HepG2 (cell line): ENCODE results near the gene RPH3AL. TPM values are rescaled to one million over a fixed set of nuclear protein-coding genes. Genes with fewer than 3 reads are reported as not detected.

ENCODE experiments used
- CEBPB ChIP-seq: IDR thresholded peaks from 2 replicates; pipeline ENCODE4 v1.6.1; 2011; ENCODE audit warnings: low read depth, low read length, improper control_type of control experiment, borderline replicate concordance
- CEBPG ChIP-seq: IDR thresholded peaks from 2 replicates; pipeline ENCODE4 v1.6.1; 2016
- FOXA1 ChIP-seq, 2 experiments: fragments of 450-650 bp in 1 of 2; sonication (generic) in 1 of 2; formaldehyde crosslinking in 1 of 2; IDR thresholded peaks; 2 replicates each; pipeline versions ENCODE4 v1.4.0 to v1.6.1; 2016 to 2020; ENCODE audit warnings: missing genetic modification reagents in 1 of 2
- FOXK1 ChIP-seq: sonication (generic); formaldehyde crosslinking; IDR thresholded peaks from 2 replicates; pipeline ENCODE4 v1.4.0; 2020; ENCODE audit warnings: low read depth, missing genetic modification reagents, borderline replicate concordance
- KLF6 ChIP-seq: IDR thresholded peaks from 2 replicates; pipeline ENCODE4 v1.8.0; 2016; ENCODE audit warnings: missing biosample characterization, missing genetic modification reagents
- KLF9 ChIP-seq: IDR thresholded peaks from 2 replicates; pipeline ENCODE4 v1.6.1; 2016; ENCODE audit warnings: low read depth
- LCORL ChIP-seq, 2 experiments: fragments of 450-650 bp in 1 of 2; sonication (generic) in 1 of 2; formaldehyde crosslinking in 1 of 2; IDR thresholded peaks; 2 replicates each; pipeline versions ENCODE4 v1.5.0 to v1.6.1; 2017 to 2020; ENCODE audit warnings: antibody characterized with exemption in 1 of 2, missing genetic modification reagents in 1 of 2
- MTA1 ChIP-seq: sonication (generic); formaldehyde crosslinking; IDR thresholded peaks from 2 replicates; pipeline ENCODE4 v1.4.0; 2020; ENCODE audit warnings: missing genetic modification reagents, mild to moderate bottlenecking, borderline replicate concordance
- NR2F2 ChIP-seq: IDR thresholded peaks from 2 replicates; pipeline ENCODE4 v1.6.1; 2012; ENCODE audit warnings: low read depth, inconsistent platforms, borderline replicate concordance
- RBAK ChIP-seq: sonication (generic); formaldehyde crosslinking; IDR thresholded peaks from 2 replicates; pipeline ENCODE4 v1.5.1; 2020; ENCODE audit warnings: mild to moderate bottlenecking, missing genetic modification reagents
- RXRB ChIP-seq: IDR thresholded peaks from 2 replicates; pipeline ENCODE4 v1.6.1; 2016; ENCODE audit warnings: borderline replicate concordance, missing genetic modification reagents, missing compliant biosample characterization
- SAFB2 ChIP-seq: sonication (generic); formaldehyde crosslinking; IDR thresholded peaks from 2 replicates; pipeline ENCODE4 v1.5.1; 2020; ENCODE audit warnings: missing genetic modification reagents, low read depth, mild to moderate bottlenecking, borderline replicate concordance
- ZMAT3 ChIP-seq: sonication (generic); formaldehyde crosslinking; conservative IDR thresholded peaks from 2 replicates; pipeline ENCODE4 v1.7.0; 2021; ENCODE audit warnings: missing genetic modification reagents
- ZNF207 ChIP-seq: fragments of 450-650 bp; IDR thresholded peaks from 2 replicates; pipeline ENCODE4 v1.6.1; 2016; ENCODE audit warnings: antibody characterized with exemption, borderline replicate concordance
- polyA plus RNA-seq, 8 experiments: library from polyadenylated mRNA; depleted of rRNA in 3 of 8; stranded (reverse) in 7 of 8; unstranded in 1 of 8; fragments of >200 nt; fragmentation: Illumina TruSeq in 4 of 8; extraction: Trizol in 4 of 8; gene quantifications; 2 replicates each; pipeline versions ENCODE4 v1.2.1 to v1.2.3, GENCODE V29; 2011 to 2016; ENCODE audit warnings: low read depth in 4 of 8, missing spikeins in 1 of 8, mixed read lengths in 1 of 8; ENCODE audit not compliant: insufficient read depth in 1 of 8
- total RNA-seq, 5 experiments: library from RNA; depleted of rRNA; stranded (reverse); fragments of >200 nt; fragmentation: Illumina TruSeq; extraction: Trizol; gene quantifications; 2 replicates each; pipeline ENCODE4 v1.2.3, GENCODE V29; 2016; ENCODE audit warnings: low read depth in 1 of 5
- TF ChIP-seq, protein P1 (sequence below): sonication (generic); formaldehyde crosslinking; IDR thresholded peaks from 2 replicates; pipeline ENCODE4 v1.5.0; 2020; ENCODE audit warnings: mild to moderate bottlenecking, missing genetic modification reagents, borderline replicate concordance
- TF ChIP-seq, protein P2 (sequence below): sonication (generic); formaldehyde crosslinking; IDR thresholded peaks from 2 replicates; pipeline ENCODE4 v1.5.1; 2020; ENCODE audit warnings: mild to moderate bottlenecking, moderate library complexity, missing genetic modification reagents
- TF ChIP-seq, protein P3 (sequence below): sonication (generic); formaldehyde crosslinking; conservative IDR thresholded peaks from 2 replicates; pipeline ENCODE4 v1.4.0; 2020; ENCODE audit warnings: missing genetic modification reagents
- TF ChIP-seq, protein P4 (sequence below): sonication (generic); formaldehyde crosslinking; IDR thresholded peaks from 2 replicates; pipeline ENCODE4 v1.4.0; 2020; ENCODE audit warnings: missing genetic modification reagents, borderline replicate concordance

Gene RPH3AL
- total and polyA plus RNA-seq, 2 of the 13 experiments (the other 11 are each of a cell fraction or from before 2014, with no cell fraction given) = 7.8 to 16.4 TPM

DNA sequence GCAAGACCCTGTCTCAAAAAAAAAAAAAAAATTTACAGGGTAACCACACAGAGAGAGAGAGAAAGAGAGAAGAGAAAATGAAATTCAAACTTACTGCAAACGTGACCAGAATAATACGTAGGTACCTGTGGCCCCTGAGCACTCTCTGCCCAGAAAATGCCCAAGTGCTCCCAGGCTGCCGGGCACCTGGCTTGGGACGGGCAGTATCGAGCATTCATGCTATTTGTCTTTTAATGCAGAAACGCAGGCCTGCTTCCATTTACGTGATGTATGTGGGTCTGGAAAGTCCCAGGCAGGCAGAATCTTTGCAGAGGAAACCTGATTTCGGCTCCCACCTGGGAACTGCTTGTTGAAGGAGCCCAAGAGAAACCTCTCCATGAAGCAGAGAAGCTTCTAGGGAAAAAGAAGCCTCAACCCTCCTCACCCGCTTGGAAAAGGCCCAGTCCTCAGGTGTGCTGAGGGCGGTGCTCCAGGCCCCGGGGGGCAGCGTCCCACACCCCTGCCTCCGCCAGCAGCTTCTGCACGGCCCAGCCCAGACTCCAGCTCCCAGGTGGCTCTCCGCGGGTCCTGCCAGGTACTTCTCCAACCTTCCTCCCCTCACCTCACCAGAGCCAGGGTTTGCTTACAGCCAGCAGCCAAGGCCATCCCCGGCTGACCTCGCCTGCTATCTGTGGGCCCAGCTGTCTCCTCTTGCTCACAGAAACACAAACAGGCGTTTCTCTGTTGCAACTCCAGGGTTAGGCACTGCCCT is 14.0 kb downstream of the RPH3AL start (continued):
- TF ChIP-seq, protein P1, sequence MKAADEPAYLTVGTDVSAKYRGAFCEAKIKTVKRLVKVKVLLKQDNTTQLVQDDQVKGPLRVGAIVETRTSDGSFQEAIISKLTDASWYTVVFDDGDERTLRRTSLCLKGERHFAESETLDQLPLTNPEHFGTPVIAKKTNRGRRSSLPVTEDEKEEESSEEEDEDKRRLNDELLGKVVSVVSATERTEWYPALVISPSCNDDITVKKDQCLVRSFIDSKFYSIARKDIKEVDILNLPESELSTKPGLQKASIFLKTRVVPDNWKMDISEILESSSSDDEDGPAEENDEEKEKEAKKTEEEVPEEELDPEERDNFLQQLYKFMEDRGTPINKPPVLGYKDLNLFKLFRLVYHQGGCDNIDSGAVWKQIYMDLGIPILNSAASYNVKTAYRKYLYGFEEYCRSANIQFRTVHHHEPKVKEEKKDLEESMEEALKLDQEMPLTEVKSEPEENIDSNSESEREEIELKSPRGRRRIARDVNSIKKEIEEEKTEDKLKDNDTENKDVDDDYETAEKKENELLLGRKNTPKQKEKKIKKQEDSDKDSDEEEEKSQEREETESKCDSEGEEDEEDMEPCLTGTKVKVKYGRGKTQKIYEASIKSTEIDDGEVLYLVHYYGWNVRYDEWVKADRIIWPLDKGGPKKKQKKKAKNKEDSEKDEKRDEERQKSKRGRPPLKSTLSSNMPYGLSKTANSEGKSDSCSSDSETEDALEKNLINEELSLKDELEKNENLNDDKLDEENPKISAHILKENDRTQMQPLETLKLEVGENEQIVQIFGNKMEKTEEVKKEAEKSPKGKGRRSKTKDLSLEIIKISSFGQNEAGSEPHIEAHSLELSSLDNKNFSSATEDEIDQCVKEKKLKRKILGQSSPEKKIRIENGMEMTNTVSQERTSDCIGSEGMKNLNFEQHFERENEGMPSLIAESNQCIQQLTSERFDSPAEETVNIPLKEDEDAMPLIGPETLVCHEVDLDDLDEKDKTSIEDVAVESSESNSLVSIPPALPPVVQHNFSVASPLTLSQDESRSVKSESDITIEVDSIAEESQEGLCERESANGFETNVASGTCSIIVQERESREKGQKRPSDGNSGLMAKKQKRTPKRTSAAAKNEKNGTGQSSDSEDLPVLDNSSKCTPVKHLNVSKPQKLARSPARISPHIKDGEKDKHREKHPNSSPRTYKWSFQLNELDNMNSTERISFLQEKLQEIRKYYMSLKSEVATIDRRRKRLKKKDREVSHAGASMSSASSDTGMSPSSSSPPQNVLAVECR (CRISPR knock-in tag) = peak; percentile 63; the same call in 1 of the 2 replicates
- no peak for TF ChIP-seq ZMAT3 (CRISPR knock-in tag)
- TF ChIP-seq FOXA1 (IDR thresholded peaks at IDR 0.05) = no peak
- TF ChIP-seq FOXA1 (CRISPR knock-in tag; IDR thresholded peaks at IDR 0.05) = peak; percentile 79
- TF ChIP-seq CEBPG (CRISPR knock-in tag) = peak; percentile 77
- TF ChIP-seq CEBPB = peak; percentile 87
- no peak for TF ChIP-seq KLF6 (CRISPR knock-in tag)
- TF ChIP-seq FOXK1 = peak; percentile 43; the same call in 1 of the 2 replicates
- no peak for TF ChIP-seq LCORL (IDR thresholded peaks at IDR 0.05)
- TF ChIP-seq LCORL (CRISPR knock-in tag; IDR thresholded peaks at IDR 0.05) = peak; percentile 90
- TF ChIP-seq, protein P2, sequence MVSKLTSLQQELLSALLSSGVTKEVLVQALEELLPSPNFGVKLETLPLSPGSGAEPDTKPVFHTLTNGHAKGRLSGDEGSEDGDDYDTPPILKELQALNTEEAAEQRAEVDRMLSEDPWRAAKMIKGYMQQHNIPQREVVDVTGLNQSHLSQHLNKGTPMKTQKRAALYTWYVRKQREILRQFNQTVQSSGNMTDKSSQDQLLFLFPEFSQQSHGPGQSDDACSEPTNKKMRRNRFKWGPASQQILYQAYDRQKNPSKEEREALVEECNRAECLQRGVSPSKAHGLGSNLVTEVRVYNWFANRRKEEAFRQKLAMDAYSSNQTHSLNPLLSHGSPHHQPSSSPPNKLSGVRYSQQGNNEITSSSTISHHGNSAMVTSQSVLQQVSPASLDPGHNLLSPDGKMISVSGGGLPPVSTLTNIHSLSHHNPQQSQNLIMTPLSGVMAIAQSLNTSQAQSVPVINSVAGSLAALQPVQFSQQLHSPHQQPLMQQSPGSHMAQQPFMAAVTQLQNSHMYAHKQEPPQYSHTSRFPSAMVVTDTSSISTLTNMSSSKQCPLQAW (CRISPR knock-in tag) = no peak
- TF ChIP-seq NR2F2 = 0 out of 2 replicates have a peak, but pooled peaks have one; percentile 37
- TF ChIP-seq, protein P3, sequence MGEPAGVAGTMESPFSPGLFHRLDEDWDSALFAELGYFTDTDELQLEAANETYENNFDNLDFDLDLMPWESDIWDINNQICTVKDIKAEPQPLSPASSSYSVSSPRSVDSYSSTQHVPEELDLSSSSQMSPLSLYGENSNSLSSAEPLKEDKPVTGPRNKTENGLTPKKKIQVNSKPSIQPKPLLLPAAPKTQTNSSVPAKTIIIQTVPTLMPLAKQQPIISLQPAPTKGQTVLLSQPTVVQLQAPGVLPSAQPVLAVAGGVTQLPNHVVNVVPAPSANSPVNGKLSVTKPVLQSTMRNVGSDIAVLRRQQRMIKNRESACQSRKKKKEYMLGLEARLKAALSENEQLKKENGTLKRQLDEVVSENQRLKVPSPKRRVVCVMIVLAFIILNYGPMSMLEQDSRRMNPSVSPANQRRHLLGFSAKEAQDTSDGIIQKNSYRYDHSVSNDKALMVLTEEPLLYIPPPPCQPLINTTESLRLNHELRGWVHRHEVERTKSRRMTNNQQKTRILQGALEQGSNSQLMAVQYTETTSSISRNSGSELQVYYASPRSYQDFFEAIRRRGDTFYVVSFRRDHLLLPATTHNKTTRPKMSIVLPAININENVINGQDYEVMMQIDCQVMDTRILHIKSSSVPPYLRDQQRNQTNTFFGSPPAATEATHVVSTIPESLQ (CRISPR knock-in tag) = no peak
- no peak for TF ChIP-seq ZNF207
- no peak for TF ChIP-seq SAFB2
- no peak for TF ChIP-seq KLF9
- TF ChIP-seq, protein P4, sequence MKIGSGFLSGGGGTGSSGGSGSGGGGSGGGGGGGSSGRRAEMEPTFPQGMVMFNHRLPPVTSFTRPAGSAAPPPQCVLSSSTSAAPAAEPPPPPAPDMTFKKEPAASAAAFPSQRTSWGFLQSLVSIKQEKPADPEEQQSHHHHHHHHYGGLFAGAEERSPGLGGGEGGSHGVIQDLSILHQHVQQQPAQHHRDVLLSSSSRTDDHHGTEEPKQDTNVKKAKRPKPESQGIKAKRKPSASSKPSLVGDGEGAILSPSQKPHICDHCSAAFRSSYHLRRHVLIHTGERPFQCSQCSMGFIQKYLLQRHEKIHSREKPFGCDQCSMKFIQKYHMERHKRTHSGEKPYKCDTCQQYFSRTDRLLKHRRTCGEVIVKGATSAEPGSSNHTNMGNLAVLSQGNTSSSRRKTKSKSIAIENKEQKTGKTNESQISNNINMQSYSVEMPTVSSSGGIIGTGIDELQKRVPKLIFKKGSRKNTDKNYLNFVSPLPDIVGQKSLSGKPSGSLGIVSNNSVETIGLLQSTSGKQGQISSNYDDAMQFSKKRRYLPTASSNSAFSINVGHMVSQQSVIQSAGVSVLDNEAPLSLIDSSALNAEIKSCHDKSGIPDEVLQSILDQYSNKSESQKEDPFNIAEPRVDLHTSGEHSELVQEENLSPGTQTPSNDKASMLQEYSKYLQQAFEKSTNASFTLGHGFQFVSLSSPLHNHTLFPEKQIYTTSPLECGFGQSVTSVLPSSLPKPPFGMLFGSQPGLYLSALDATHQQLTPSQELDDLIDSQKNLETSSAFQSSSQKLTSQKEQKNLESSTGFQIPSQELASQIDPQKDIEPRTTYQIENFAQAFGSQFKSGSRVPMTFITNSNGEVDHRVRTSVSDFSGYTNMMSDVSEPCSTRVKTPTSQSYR (CRISPR knock-in tag) = peak; percentile 23; the same call in 1 of the 2 replicates
- peak; percentile 68; the same call in 1 of the 2 replicates for TF ChIP-seq RXRB
- TF ChIP-seq RBAK (CRISPR knock-in tag) = peak; percentile 86
- 0 out of 2 replicates have a peak, but pooled peaks have one; percentile 41 for TF ChIP-seq MTA1 (CRISPR knock-in tag)
